Mesendoderm (in vitro differentiated cells): ENCODE results near the gene EIF3L.

ENCODE experiments used
- DNase-seq: peaks from one replicate; pipeline ENCODE4 v3.0.0; 2013
- H2AK5ac ChIP-seq: 2 replicates; pipeline ENCODE4 v1.6.1; 2013; ENCODE audit warnings: low read length, inconsistent platforms
- H2BK120ac ChIP-seq: 2 replicates; pipeline ENCODE4 v1.6.1; 2013; ENCODE audit warnings: low read depth, mild to moderate bottlenecking, low read length, moderate library complexity, mixed read lengths
- H2BK15ac ChIP-seq: replicated peaks from 2 replicates; pipeline ENCODE4 v1.6.1; 2013; ENCODE audit warnings: low read depth, mild to moderate bottlenecking, moderate library complexity
- H2BK5ac ChIP-seq: 2 replicates; pipeline ENCODE4 v1.6.1; 2013; ENCODE audit warnings: low read length, inconsistent platforms
- H3K18ac ChIP-seq: 2 replicates; pipeline ENCODE4 v1.6.1; 2013; ENCODE audit warnings: mild to moderate bottlenecking, low read length, mixed read lengths
- H3K23ac ChIP-seq: one replicate; pipeline ENCODE4 v1.6.1; 2013; ENCODE audit warnings: low read length
- H3K27ac ChIP-seq: 2 replicates; pipeline ENCODE4 v1.5.1; 2013; ENCODE audit warnings: low read depth, mild to moderate bottlenecking, inconsistent platforms, low read length, moderate library complexity
- H3K27me3 ChIP-seq: 2 replicates; pipeline ENCODE4 v1.6.1; 2013; ENCODE audit warnings: low read length, control low read depth, mild to moderate bottlenecking, inconsistent platforms; ENCODE audit not compliant: insufficient read depth, poor library complexity
- H3K36me3 ChIP-seq: 2 replicates; pipeline ENCODE4 v1.6.1; 2013; ENCODE audit warnings: low read length, inconsistent platforms; ENCODE audit not compliant: control insufficient read depth, insufficient read depth
- H3K4ac ChIP-seq: one replicate; pipeline ENCODE4 v1.6.1; 2013; ENCODE audit warnings: low read depth, mild to moderate bottlenecking, low read length, moderate library complexity
- H3K4me1 ChIP-seq: 2 replicates; pipeline ENCODE4 v1.6.1; 2013; ENCODE audit warnings: low read depth, low read length, inconsistent platforms; ENCODE audit not compliant: control insufficient read depth
- H3K4me2 ChIP-seq: 2 replicates; pipeline ENCODE4 v1.6.1; 2013; ENCODE audit warnings: low read length
- H3K4me3 ChIP-seq: 2 replicates; pipeline ENCODE4 v1.5.1; 2013; ENCODE audit warnings: mild to moderate bottlenecking, low read length
- H3K56ac ChIP-seq: one replicate; pipeline ENCODE4 v1.6.1; 2013; ENCODE audit warnings: low read length
- H3K79me1 ChIP-seq: 2 replicates; pipeline ENCODE4 v1.6.1; 2013; ENCODE audit warnings: low read length, inconsistent platforms
- H3K79me2 ChIP-seq: 2 replicates; pipeline ENCODE4 v1.6.1; 2013; ENCODE audit warnings: mild to moderate bottlenecking, low read length; ENCODE audit not compliant: control insufficient read depth, insufficient read depth
- H3K9ac ChIP-seq: 2 replicates; pipeline ENCODE4 v1.6.1; 2013; ENCODE audit warnings: low read length, inconsistent platforms
- H4K5ac ChIP-seq: one replicate; pipeline ENCODE4 v1.6.1; 2013; ENCODE audit warnings: low read length
- H4K8ac ChIP-seq: one replicate; pipeline ENCODE4 v1.6.1; 2013; ENCODE audit warnings: low read depth, mild to moderate bottlenecking, control low read depth, low read length, moderate library complexity
- WGBS: extraction: QIAGEN DNeasy Blood & Tissue Kit; methylation state at CpG from one replicate; pipeline ENCODE4 v1.1.7; 2013; ENCODE audit warnings: low lambda C conversion rate, missing lambda C conversion rate; ENCODE audit not compliant: insufficient coverage; ENCODE audit errors: extremely low coverage; 5-methylcytosine and 5-hydroxymethylcytosine counted together

The EIF3L gene

GRCh38 chr22:37807410-37808293, 41.6 kb upstream of the EIF3L start, which contains the start of gene GCAT:
GCAT (plus strand) TSS chr22:37807934; CDS start chr22:37807968, 34 bp downstream.
- WGBS: no CpG with 5 or more reads among the region's 73 CpGs

GRCh38 chr22:37808294-37808657, 40.9 kb upstream of the EIF3L start:
- Histone ChIP-seq H3K23ac (no peak overlapping the region), H3K27ac (no peak overlapping the region)

More at GRCh38 chr22:37807410-37808293, 41.6 kb upstream of the EIF3L start, which contains the start of gene GCAT:
- DNase-seq: peak; percentile 98
- Histone ChIP-seq H3K79me1 (no peaks in the 10 kb centered on the region), H3K18ac (peak within 1 kb of the TSS; percentile 20), H3K4me1 (peaks cover 9% of the 10 kb centered on the region), H3K4me3 (peak within 1 kb of the TSS; percentile 59), H4K8ac (no peak within 1 kb of the TSS), H2BK5ac (no peak within 1 kb of the TSS), H3K79me2 (no peaks in the 10 kb centered on the region), H3K4me2 (peak within 1 kb of the TSS; percentile 99), H3K4ac (no peak within 1 kb of the TSS), H3K23ac (no peak within 1 kb of the TSS), H3K56ac (peak within 1 kb of the TSS; percentile 89), H3K9ac (peak within 1 kb of the TSS; percentile 90), H2BK120ac (no peak within 1 kb of the TSS), H2AK5ac (no peak within 1 kb of the TSS), H3K27me3 (peaks cover 30% of the 10 kb centered on the region), H2BK15ac (no peak within 1 kb of the TSS), H3K27ac (no peak within 1 kb of the TSS), H4K5ac (no peak within 1 kb of the TSS), H3K36me3 (no peaks in the 10 kb centered on the region)

GRCh38 chr22:37809672-37810333, 39.4 kb upstream of the EIF3L start:
- H2BK15ac ChIP-seq: no peak overlapping the region
- H3K4me3 ChIP-seq: no peak overlapping the region
- H3K27ac ChIP-seq: no peak overlapping the region
- no peak overlapping the region for H3K4me2 ChIP-seq
- peaks cover 18% of the 10 kb centered on the region for H3K27me3 ChIP-seq
- H3K36me3 ChIP-seq: no peaks in the 10 kb centered on the region
- no peak overlapping the region for H3K56ac ChIP-seq
- WGBS: no CpG with 5 or more reads among the region's 5 CpGs
- no peak overlapping the region for H2BK120ac ChIP-seq
- no peak overlapping the region for H3K18ac ChIP-seq
- H3K23ac ChIP-seq: no peak overlapping the region
- H4K5ac ChIP-seq: no peak overlapping the region
- no peak overlapping the region for H3K4ac ChIP-seq
- H2AK5ac ChIP-seq: no peak overlapping the region
- H2BK5ac ChIP-seq: no peak overlapping the region
- H3K9ac ChIP-seq: no peak overlapping the region
- DNase-seq: no peak
- H3K4me1 ChIP-seq: peaks cover 3% of the 10 kb centered on the region
- H4K8ac ChIP-seq: no peak overlapping the region
- no peaks in the 10 kb centered on the region for H3K79me2 ChIP-seq
- no peaks in the 10 kb centered on the region for H3K79me1 ChIP-seq

More at GRCh38 chr22:37808294-37808657, 40.9 kb upstream of the EIF3L start:
- H3K36me3 ChIP-seq: no peaks in the 10 kb centered on the region
- H3K18ac ChIP-seq: no peak overlapping the region
- no peak for DNase-seq
- H2AK5ac ChIP-seq: no peak overlapping the region
- no peak overlapping the region for H4K5ac ChIP-seq
- no peak overlapping the region for H2BK120ac ChIP-seq
- H3K9ac ChIP-seq: peak overlapping the region; percentile 90
- no CpG with 5 or more reads among the region's 8 CpGs for WGBS
- H3K4me2 ChIP-seq: peak overlapping the region; percentile 99
- H3K4me1 ChIP-seq: peaks cover 5% of the 10 kb centered on the region
- peaks cover 25% of the 10 kb centered on the region for H3K27me3 ChIP-seq
- no peak overlapping the region for H4K8ac ChIP-seq
- H3K56ac ChIP-seq: peak overlapping the region; percentile 89
- H3K79me1 ChIP-seq: no peaks in the 10 kb centered on the region
- no peaks in the 10 kb centered on the region for H3K79me2 ChIP-seq
- peak overlapping the region; percentile 59 for H3K4me3 ChIP-seq
- no peak overlapping the region for H3K4ac ChIP-seq
- H2BK5ac ChIP-seq: no peak overlapping the region
- H2BK15ac ChIP-seq: no peak overlapping the region

- no peak overlapping the region for H3K4ac ChIP-seq
- no peaks in the 10 kb centered on the region for H3K79me1 ChIP-seq
- H3K79me2 ChIP-seq: no peaks in the 10 kb centered on the region
- H3K23ac ChIP-seq: no peak overlapping the region
- H3K9ac ChIP-seq: no peak overlapping the region
- no peaks in the 10 kb centered on the region for H3K36me3 ChIP-seq
- no peak for DNase-seq
- no peak overlapping the region for H2BK120ac ChIP-seq
- H3K4me3 ChIP-seq: no peak overlapping the region
- H3K18ac ChIP-seq: no peak overlapping the region
- H4K5ac ChIP-seq: no peak overlapping the region
- no peak overlapping the region for H2BK5ac ChIP-seq
- H3K27me3 ChIP-seq: peaks cover 7% of the 10 kb centered on the region
- no peak overlapping the region for H2BK15ac ChIP-seq
- H3K56ac ChIP-seq: no peak overlapping the region
- WGBS: no CpG with 5 or more reads among the region's 2 CpGs
- no peak overlapping the region for H3K27ac ChIP-seq
- no peaks in the 10 kb centered on the region for H3K4me1 ChIP-seq
- H2AK5ac ChIP-seq: no peak overlapping the region
- H4K8ac ChIP-seq: no peak overlapping the region
- no peak overlapping the region for H3K4me2 ChIP-seq
Observed at GRCh38 chr22:37811867-37812266, 37.4 kb upstream of the EIF3L start.

GRCh38 chr22:37812869-37813678, 36.1 kb upstream of the EIF3L start:
- Histone ChIP-seq H4K8ac (no peak overlapping the region), H3K56ac (no peak overlapping the region), H3K79me2 (no peaks in the 10 kb centered on the region), H3K27ac (no peak overlapping the region), H2AK5ac (no peak overlapping the region), H3K4me2 (no peak overlapping the region), H2BK5ac (no peak overlapping the region), H4K5ac (no peak overlapping the region), H3K4ac (no peak overlapping the region), H3K36me3 (no peaks in the 10 kb centered on the region), H2BK15ac (no peak overlapping the region), H3K9ac (no peak overlapping the region), H3K18ac (no peak overlapping the region), H3K79me1 (no peaks in the 10 kb centered on the region), H3K27me3 (peaks cover 7% of the 10 kb centered on the region), H3K23ac (no peak overlapping the region), H3K4me3 (no peak overlapping the region), H3K4me1 (no peaks in the 10 kb centered on the region), H2BK120ac (no peak overlapping the region)
- no CpG with 5 or more reads among the region's 27 CpGs for WGBS
- no peak for DNase-seq
